ENCODE results near the gene ANKRD44.

DNA sequence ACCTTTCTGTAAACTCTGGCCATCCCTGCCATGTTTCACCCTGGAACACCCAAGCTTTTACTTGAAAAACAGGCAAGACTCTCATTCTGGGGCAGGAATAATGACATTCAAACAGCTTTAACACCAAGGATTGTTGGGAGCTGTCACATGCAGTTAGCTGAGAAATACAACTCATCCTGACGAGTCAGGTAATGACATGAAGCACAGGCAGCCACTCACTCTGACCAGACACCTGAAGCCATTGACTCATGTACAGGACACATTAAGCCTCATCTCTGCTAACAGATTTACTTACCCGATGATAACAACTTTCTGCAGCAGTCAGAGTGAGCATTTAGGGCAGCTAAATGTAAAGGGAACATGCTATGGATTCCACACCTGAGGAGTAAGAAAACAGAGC, 220.9 kb downstream of the ANKRD44 start:
- TF ChIP-seq, protein P1, sequence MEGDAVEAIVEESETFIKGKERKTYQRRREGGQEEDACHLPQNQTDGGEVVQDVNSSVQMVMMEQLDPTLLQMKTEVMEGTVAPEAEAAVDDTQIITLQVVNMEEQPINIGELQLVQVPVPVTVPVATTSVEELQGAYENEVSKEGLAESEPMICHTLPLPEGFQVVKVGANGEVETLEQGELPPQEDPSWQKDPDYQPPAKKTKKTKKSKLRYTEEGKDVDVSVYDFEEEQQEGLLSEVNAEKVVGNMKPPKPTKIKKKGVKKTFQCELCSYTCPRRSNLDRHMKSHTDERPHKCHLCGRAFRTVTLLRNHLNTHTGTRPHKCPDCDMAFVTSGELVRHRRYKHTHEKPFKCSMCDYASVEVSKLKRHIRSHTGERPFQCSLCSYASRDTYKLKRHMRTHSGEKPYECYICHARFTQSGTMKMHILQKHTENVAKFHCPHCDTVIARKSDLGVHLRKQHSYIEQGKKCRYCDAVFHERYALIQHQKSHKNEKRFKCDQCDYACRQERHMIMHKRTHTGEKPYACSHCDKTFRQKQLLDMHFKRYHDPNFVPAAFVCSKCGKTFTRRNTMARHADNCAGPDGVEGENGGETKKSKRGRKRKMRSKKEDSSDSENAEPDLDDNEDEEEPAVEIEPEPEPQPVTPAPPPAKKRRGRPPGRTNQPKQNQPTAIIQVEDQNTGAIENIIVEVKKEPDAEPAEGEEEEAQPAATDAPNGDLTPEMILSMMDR (conservative IDR thresholded peaks at IDR 0.05 in 1 of 2, IDR thresholded peaks at IDR 0.05 in 1 of 2; ENCODE audit: extremely low read depth in 1 of 2, insufficient read depth in 1 of 2, low read depth in 1 of 2, low read length in 2 of 2), result no peak
- no peak for TF ChIP-seq EZH2 (IDR thresholded peaks at IDR 0.05; ENCODE audit: borderline replicate concordance, low read length)

Measured in mammary epithelial cell (primary cell).